Activated naive CD8-positive, alpha-beta T cell (primary cell): ENCODE results near the gene SNRK.
A peak's percentile ranks its signal among the peaks of the same experiment; 100 is the strongest.

ENCODE experiments used
- H3K27ac Mint-ChIP-seq: one replicate; pipeline ENCODE4 v1.8.0; 2021; ENCODE audit warnings: mixed read lengths
- H3K27me3 Mint-ChIP-seq: one replicate; pipeline ENCODE4 v1.8.0; 2021; ENCODE audit warnings: mixed read lengths
- H3K36me3 Mint-ChIP-seq: one replicate; pipeline ENCODE4 v1.8.0; 2021; ENCODE audit warnings: mixed read lengths
- H3K4me1 Mint-ChIP-seq: one replicate; pipeline ENCODE4 v1.8.0; 2021; ENCODE audit warnings: low read depth, mixed read lengths
- H3K4me3 Mint-ChIP-seq: one replicate; pipeline ENCODE4 v1.8.0; 2021; ENCODE audit warnings: mild to moderate bottlenecking, mixed read lengths
- H3K9me3 Mint-ChIP-seq: one replicate; pipeline ENCODE4 v1.8.0; 2021; ENCODE audit warnings: low read depth, mixed read lengths

The SNRK gene

GRCh38 chr3:43286115-43286840, at the start of gene SNRK:
SNRK (plus strand) TSS chr3:43286540; CDS start chr3:43303204, 16,664 bp downstream.
- no peaks in the 10 kb centered on the region for H3K27me3 Mint-ChIP-seq
- H3K27ac Mint-ChIP-seq, result peak within 1 kb of the TSS; percentile 99
- peaks cover 40% of the 10 kb centered on the region for H3K4me1 Mint-ChIP-seq
- peak within 1 kb of the TSS; percentile 98 for H3K4me3 Mint-ChIP-seq
- H3K36me3 Mint-ChIP-seq, result peaks cover 2% of the 10 kb centered on the region
- H3K9me3 Mint-ChIP-seq, result no peaks in the 10 kb centered on the region

GRCh38 chr3:43238801-43239200, 47.5 kb upstream of the SNRK start:
- no peaks in the 10 kb centered on the region for H3K27me3 Mint-ChIP-seq

GRCh38 chr3:43239755-43240154, 46.6 kb upstream of the SNRK start:
- Mint-ChIP-seq H3K4me1 (peaks cover 43% of the 10 kb centered on the region), H3K36me3 (peaks cover 5% of the 10 kb centered on the region), H3K27ac (no peak overlapping the region), H3K27me3 (no peaks in the 10 kb centered on the region), H3K9me3 (no peaks in the 10 kb centered on the region), H3K4me3 (no peak overlapping the region)

More at GRCh38 chr3:43238801-43239200, 47.5 kb upstream of the SNRK start:
- Mint-ChIP-seq H3K27ac (no peak overlapping the region), H3K4me3 (no peak overlapping the region), H3K9me3 (no peaks in the 10 kb centered on the region), H3K4me1 (peaks cover 36% of the 10 kb centered on the region), H3K36me3 (peaks cover 3% of the 10 kb centered on the region)

- Mint-ChIP-seq H3K27me3 (no peaks in the 10 kb centered on the region), H3K4me3 (peak overlapping the region; percentile 57), H3K36me3 (peaks cover 3% of the 10 kb centered on the region), H3K27ac (peak overlapping the region; percentile 47), H3K9me3 (no peaks in the 10 kb centered on the region), H3K4me1 (peaks cover 65% of the 10 kb centered on the region)
These were observed 42.5 kb upstream of the SNRK start for GRCh38 chr3:43243590-43244587.

GRCh38 chr3:43244694-43245093, 41.6 kb upstream of the SNRK start:
- Mint-ChIP-seq H3K36me3 (peaks cover 7% of the 10 kb centered on the region), H3K27me3 (no peaks in the 10 kb centered on the region), H3K4me3 (no peak overlapping the region), H3K9me3 (no peaks in the 10 kb centered on the region), H3K27ac (no peak overlapping the region), H3K4me1 (peaks cover 64% of the 10 kb centered on the region)

- peak overlapping the region; percentile 81 for H3K27ac Mint-ChIP-seq
- no peaks in the 10 kb centered on the region for H3K9me3 Mint-ChIP-seq
- H3K27me3 Mint-ChIP-seq, result no peaks in the 10 kb centered on the region
- H3K4me1 Mint-ChIP-seq, result peaks cover 58% of the 10 kb centered on the region
- peaks cover 7% of the 10 kb centered on the region for H3K36me3 Mint-ChIP-seq
- H3K4me3 Mint-ChIP-seq, result peak overlapping the region; percentile 8
These were observed 39.4 kb upstream of the SNRK start for GRCh38 chr3:43246976-43247375.

GRCh38 chr3:43247561-43248184, 38.7 kb upstream of the SNRK start:
- H3K4me3 Mint-ChIP-seq, result no peak overlapping the region
- H3K36me3 Mint-ChIP-seq, result peaks cover 7% of the 10 kb centered on the region
- peak overlapping the region; percentile 81 for H3K27ac Mint-ChIP-seq
- H3K4me1 Mint-ChIP-seq, result peaks cover 58% of the 10 kb centered on the region
- H3K9me3 Mint-ChIP-seq, result no peaks in the 10 kb centered on the region
- H3K27me3 Mint-ChIP-seq, result no peaks in the 10 kb centered on the region

GRCh38 chr3:43248185-43248583, 38.2 kb upstream of the SNRK start:
- no peak overlapping the region for H3K4me3 Mint-ChIP-seq
- no peak overlapping the region for H3K27ac Mint-ChIP-seq
- H3K4me1 Mint-ChIP-seq, result peaks cover 54% of the 10 kb centered on the region

GRCh38 chr3:43248973-43249372, 37.4 kb upstream of the SNRK start:
- peaks cover 46% of the 10 kb centered on the region for H3K4me1 Mint-ChIP-seq
- H3K27ac Mint-ChIP-seq, result no peak overlapping the region

More at GRCh38 chr3:43248185-43248583, 38.2 kb upstream of the SNRK start:
- Mint-ChIP-seq H3K27me3 (no peaks in the 10 kb centered on the region), H3K36me3 (peaks cover 7% of the 10 kb centered on the region), H3K9me3 (no peaks in the 10 kb centered on the region)

GRCh38 chr3:43249405-43249804, 36.9 kb upstream of the SNRK start:
- peaks cover 7% of the 10 kb centered on the region for H3K36me3 Mint-ChIP-seq
- no peak overlapping the region for H3K27ac Mint-ChIP-seq
- H3K9me3 Mint-ChIP-seq, result no peaks in the 10 kb centered on the region
- H3K27me3 Mint-ChIP-seq, result no peaks in the 10 kb centered on the region
- H3K4me1 Mint-ChIP-seq, result peaks cover 42% of the 10 kb centered on the region
- H3K4me3 Mint-ChIP-seq, result no peak overlapping the region

More at GRCh38 chr3:43248973-43249372, 37.4 kb upstream of the SNRK start:
- H3K4me3 Mint-ChIP-seq, result no peak overlapping the region
- no peaks in the 10 kb centered on the region for H3K27me3 Mint-ChIP-seq
- peaks cover 9% of the 10 kb centered on the region for H3K36me3 Mint-ChIP-seq
- no peaks in the 10 kb centered on the region for H3K9me3 Mint-ChIP-seq

GRCh38 chr3:43253294-43253693, 33.0 kb upstream of the SNRK start:
- H3K4me1 Mint-ChIP-seq, result peaks cover 32% of the 10 kb centered on the region
- no peaks in the 10 kb centered on the region for H3K9me3 Mint-ChIP-seq
- H3K27me3 Mint-ChIP-seq, result no peaks in the 10 kb centered on the region
- peaks cover 7% of the 10 kb centered on the region for H3K36me3 Mint-ChIP-seq
- H3K4me3 Mint-ChIP-seq, result no peak overlapping the region
- no peak overlapping the region for H3K27ac Mint-ChIP-seq

GRCh38 chr3:43254125-43254524, 32.2 kb upstream of the SNRK start:
- H3K36me3 Mint-ChIP-seq, result peaks cover 5% of the 10 kb centered on the region
- H3K4me3 Mint-ChIP-seq, result no peak overlapping the region
- H3K4me1 Mint-ChIP-seq, result peaks cover 29% of the 10 kb centered on the region

GRCh38 chr3:43255662-43256061, 30.7 kb upstream of the SNRK start:
- peaks cover 3% of the 10 kb centered on the region for H3K36me3 Mint-ChIP-seq
- no peak overlapping the region for H3K27ac Mint-ChIP-seq
- no peak overlapping the region for H3K4me3 Mint-ChIP-seq
- H3K9me3 Mint-ChIP-seq, result no peaks in the 10 kb centered on the region
- H3K27me3 Mint-ChIP-seq, result no peaks in the 10 kb centered on the region
- peaks cover 27% of the 10 kb centered on the region for H3K4me1 Mint-ChIP-seq

More at GRCh38 chr3:43254125-43254524, 32.2 kb upstream of the SNRK start:
- Mint-ChIP-seq H3K27me3 (no peaks in the 10 kb centered on the region), H3K9me3 (no peaks in the 10 kb centered on the region), H3K27ac (no peak overlapping the region)

GRCh38 chr3:43256714-43257461, 29.5 kb upstream of the SNRK start:
- H3K4me3 Mint-ChIP-seq, result no peak overlapping the region
- peaks cover 27% of the 10 kb centered on the region for H3K4me1 Mint-ChIP-seq
- no peaks in the 10 kb centered on the region for H3K27me3 Mint-ChIP-seq
- peaks cover 3% of the 10 kb centered on the region for H3K36me3 Mint-ChIP-seq
- no peaks in the 10 kb centered on the region for H3K9me3 Mint-ChIP-seq
- H3K27ac Mint-ChIP-seq, result no peak overlapping the region
